A673 (cell line): ENCODE results near the gene NPEPL1. TPM values are rescaled to one million over a fixed set of nuclear protein-coding genes. Genes with fewer than 3 reads are reported as not detected.

Source experiments
- BruUV-seq: library from RNA; stranded (reverse); fragments of 400-500 nt; replicated peaks from 2 replicates; lab custom pipeline; 2021; lab: Mats Ljungman, UMichigan
- CTCF ChIA-PET: fragments of 300-600 bp; sonication (Branson Sonifier 250); formaldehyde crosslinking; loops from one replicate; lab custom pipeline; 2022; ENCODE audit warnings: antibody characterized with exemption; lab: Charles Lee
- POLR2A ChIA-PET: fragments of 300-600 bp; sonication (Branson Sonifier 250); formaldehyde crosslinking; loops from one replicate; lab custom pipeline; 2022; ENCODE audit warnings: antibody characterized with exemption; ENCODE audit not compliant: low non-redundant PET; lab: Charles Lee
- DNase-seq: peaks from one replicate; pipeline ENCODE4 v3.0.0-alpha.2; 2015; ENCODE audit warnings: low spot score
- H3K27ac ChIP-seq: fragments of 200-600 bp; sonication (generic); 2 replicates; pipeline ENCODE4 v1.5.1; 2016; ENCODE audit warnings: mixed run types, low read depth, mild to moderate bottlenecking, mixed read lengths, antibody characterized with exemption, low read length; ENCODE audit not compliant: poor library complexity, severe bottlenecking
- H3K27me3 ChIP-seq: fragments of 200-600 bp; sonication (generic); replicated peaks from 2 replicates; pipeline ENCODE4 v1.6.1; 2017; ENCODE audit warnings: mixed run types, low read depth, mild to moderate bottlenecking, mixed read lengths, antibody characterized with exemption, low read length; ENCODE audit not compliant: insufficient read depth, poor library complexity
- H3K36me3 ChIP-seq: fragments of 200-600 bp; sonication (generic); 2 replicates; pipeline ENCODE4 v1.6.1; 2016; ENCODE audit warnings: mixed run types, mild to moderate bottlenecking, mixed read lengths, antibody characterized with exemption, low read length; ENCODE audit not compliant: insufficient read depth, poor library complexity, severe bottlenecking
- H3K4me1 ChIP-seq: fragments of 200-600 bp; sonication (generic); 2 replicates; pipeline ENCODE4 v1.6.1; 2017; ENCODE audit warnings: mixed run types, mild to moderate bottlenecking, mixed read lengths, antibody characterized with exemption, low read length; ENCODE audit not compliant: insufficient read depth, poor library complexity, severe bottlenecking
- H3K4me3 ChIP-seq: fragments of 200-600 bp; sonication (generic); 2 replicates; pipeline ENCODE4 v1.5.1; 2016; ENCODE audit warnings: low read depth, mixed run types, mild to moderate bottlenecking, mixed read lengths, low read length; ENCODE audit not compliant: poor library complexity, severe bottlenecking
- H3K9me3 ChIP-seq: fragments of 200-600 bp; sonication (generic); 2 replicates; pipeline ENCODE4 v1.6.1; 2016; ENCODE audit warnings: mixed run types, low read depth, mild to moderate bottlenecking, mixed read lengths, antibody characterized with exemption, low read length; ENCODE audit not compliant: poor library complexity, severe bottlenecking
- EZH2 ChIP-seq: fragments of 200-600 bp; sonication (generic); IDR thresholded peaks from 2 replicates; pipeline ENCODE4 v1.6.1; 2017; ENCODE audit warnings: borderline replicate concordance, low read depth, mild to moderate bottlenecking, mixed read lengths, antibody characterized with exemption, low read length; ENCODE audit not compliant: poor library complexity, severe bottlenecking
- intact Hi-C: fragments of 100-400 bp; cut with micrococcal nuclease; formaldehyde crosslinking; loops from one replicate; pipeline ENCODE4 v1.10.0; 2022; ENCODE audit not compliant: unreplicated experiment
- total RNA-seq: library from RNA; stranded (reverse); gene quantifications from 2 replicates; pipeline ENCODE4 v1.2.3, GENCODE V29; 2021
- TF ChIP-seq, protein P1 (sequence below): fragments of 300-800, 200-600 bp; sonication (generic); conservative IDR thresholded peaks from 2 replicates; pipeline ENCODE4 v1.5.1; 2017; ENCODE audit warnings: low read depth, mild to moderate bottlenecking, antibody characterized with exemption, low read length, moderate library complexity, mixed read lengths

NPEPL1 gene
- total RNA-seq, 1 experiment from 2014 or later: 15.8 TPM

- Histone ChIP-seq H3K9me3 (no peaks in the 10 kb centered on the region), H3K4me1 (no peaks in the 10 kb centered on the region), H3K36me3 (no peaks in the 10 kb centered on the region), H3K27me3 (no peaks in the 10 kb centered on the region), H3K4me3 (no peak overlapping the region), H3K27ac (no peak overlapping the region)
- ChIA-PET CTCF (no interaction called here), POLR2A (no interaction called here)
- no peak for DNase-seq
- TF ChIP-seq, protein P1, sequence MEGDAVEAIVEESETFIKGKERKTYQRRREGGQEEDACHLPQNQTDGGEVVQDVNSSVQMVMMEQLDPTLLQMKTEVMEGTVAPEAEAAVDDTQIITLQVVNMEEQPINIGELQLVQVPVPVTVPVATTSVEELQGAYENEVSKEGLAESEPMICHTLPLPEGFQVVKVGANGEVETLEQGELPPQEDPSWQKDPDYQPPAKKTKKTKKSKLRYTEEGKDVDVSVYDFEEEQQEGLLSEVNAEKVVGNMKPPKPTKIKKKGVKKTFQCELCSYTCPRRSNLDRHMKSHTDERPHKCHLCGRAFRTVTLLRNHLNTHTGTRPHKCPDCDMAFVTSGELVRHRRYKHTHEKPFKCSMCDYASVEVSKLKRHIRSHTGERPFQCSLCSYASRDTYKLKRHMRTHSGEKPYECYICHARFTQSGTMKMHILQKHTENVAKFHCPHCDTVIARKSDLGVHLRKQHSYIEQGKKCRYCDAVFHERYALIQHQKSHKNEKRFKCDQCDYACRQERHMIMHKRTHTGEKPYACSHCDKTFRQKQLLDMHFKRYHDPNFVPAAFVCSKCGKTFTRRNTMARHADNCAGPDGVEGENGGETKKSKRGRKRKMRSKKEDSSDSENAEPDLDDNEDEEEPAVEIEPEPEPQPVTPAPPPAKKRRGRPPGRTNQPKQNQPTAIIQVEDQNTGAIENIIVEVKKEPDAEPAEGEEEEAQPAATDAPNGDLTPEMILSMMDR: no peak
- TF ChIP-seq EZH2: no peak
- BruUV-seq: no TSS peak
- intact Hi-C loops: no loop called here
These were observed 46.3 kb upstream of the NPEPL1 start for GRCh38 chr20:58646257-58646656.

DNA sequence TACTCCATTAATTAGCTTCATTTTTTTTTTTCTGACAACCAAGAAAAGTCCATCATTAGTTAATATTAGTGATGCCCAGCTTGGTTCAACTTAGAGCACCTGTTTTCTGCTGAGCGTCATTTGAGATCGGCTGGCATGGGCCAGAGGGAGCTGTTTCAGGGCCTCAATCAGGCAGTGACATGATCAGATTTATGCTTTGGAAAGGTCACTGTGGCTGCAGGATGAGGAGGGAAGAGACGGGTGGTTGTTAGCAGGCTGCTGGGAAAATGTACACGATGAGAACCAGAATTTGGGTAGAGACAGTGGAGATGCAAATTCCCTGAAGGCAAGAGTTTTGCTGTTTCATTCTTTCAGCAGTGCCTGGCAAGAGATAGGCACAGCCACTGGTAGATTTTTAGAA lies 45.9 kb upstream of the NPEPL1 start:
- no peak for TF ChIP-seq EZH2
- TF ChIP-seq, protein P1: no peak
- no TSS peak for BruUV-seq
- intact Hi-C loops: no loop called here
- no peaks in the 10 kb centered on the region for H3K27me3 ChIP-seq
- no peaks in the 10 kb centered on the region for H3K36me3 ChIP-seq
- no peaks in the 10 kb centered on the region for H3K9me3 ChIP-seq
- CTCF ChIA-PET: no interaction called here
- POLR2A ChIA-PET: interaction anchor here (0.7 kb wide), 1 partner anchor 21 kb away, joined by 3 read pairs; no protein-coding TSS in a partner anchor
- no peak overlapping the region for H3K4me3 ChIP-seq
- no peak for DNase-seq
- no peak overlapping the region for H3K27ac ChIP-seq
- H3K4me1 ChIP-seq: no peaks in the 10 kb centered on the region

DNA sequence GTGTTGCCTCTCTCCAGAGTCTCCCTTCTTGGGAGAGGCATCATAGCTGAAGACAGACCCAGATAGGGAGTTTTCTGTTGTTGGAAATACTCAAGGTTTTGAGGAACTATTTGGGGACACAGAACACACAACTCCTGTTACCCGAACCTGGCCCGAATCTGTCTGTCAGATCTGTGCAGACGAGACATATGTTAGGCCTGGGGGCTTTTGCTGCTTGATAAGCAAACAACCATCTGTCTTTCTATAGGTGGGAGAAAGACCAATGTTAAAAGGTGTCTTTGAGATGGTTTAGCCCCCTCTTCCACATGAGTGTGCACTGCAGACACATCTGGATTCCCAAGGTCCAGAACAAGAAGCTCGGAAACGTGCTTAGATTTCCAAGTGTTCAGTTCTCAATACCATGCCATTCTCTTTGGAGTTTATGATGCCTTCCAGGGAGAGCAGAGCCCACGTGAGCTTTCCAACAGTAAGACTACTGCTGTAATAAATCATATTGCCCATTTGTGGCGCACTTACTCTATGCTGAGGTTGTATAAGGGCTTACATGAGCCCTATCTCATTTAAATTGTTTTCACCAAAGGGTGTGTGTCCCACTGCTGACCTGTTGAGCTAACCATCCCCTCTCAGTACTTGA lies 45.3 kb upstream of the NPEPL1 start:
- no peak for DNase-seq
- POLR2A ChIA-PET: interaction anchor here (0.7 to 0.8 kb wide), 2 partner anchors 20 to 21 kb away, joined by 3 read pairs; no protein-coding TSS in a partner anchor
- H3K36me3 ChIP-seq: no peaks in the 10 kb centered on the region

More for the DNA sequence above, 45.3 kb upstream of the NPEPL1 start:
- H3K4me1 ChIP-seq: no peaks in the 10 kb centered on the region
- no TSS peak for BruUV-seq
- no peak for TF ChIP-seq EZH2
- TF ChIP-seq, protein P1: no peak
- H3K27ac ChIP-seq: no peak overlapping the region
- H3K9me3 ChIP-seq: no peaks in the 10 kb centered on the region
- CTCF ChIA-PET: no interaction called here
- no peak overlapping the region for H3K4me3 ChIP-seq
- no peaks in the 10 kb centered on the region for H3K27me3 ChIP-seq
- intact Hi-C loops: no loop called here
